AG04450 (cell line): ENCODE measurements around the gene MOK. TPM values are rescaled to one million over a fixed set of nuclear protein-coding genes. Genes with fewer than 3 reads are reported as not detected.
"Not testable (repeated sequence)": the region's sequence is repeated elsewhere in the genome, so short reads cannot be mapped to it uniquely, and the experiment has no call there.

ENCODE experiments used
- CTCF ChIA-PET: fragments of 300-600, 350-600 bp; formaldehyde crosslinking; extraction: SDS; loops from one replicate; lab custom pipeline; 2022; ENCODE audit warnings: antibody characterized with exemption, inconsistent platforms; lab: Charles Lee
- POLR2A ChIA-PET: fragments of 350-600 bp; formaldehyde crosslinking; extraction: SDS; loops from one replicate; lab custom pipeline; 2021; ENCODE audit warnings: antibody characterized with exemption, inconsistent platforms; lab: Yijun Ruan, JAX
- DNase-seq: peaks from one replicate; pipeline ENCODE4 v3.0.0-alpha.2; 2011; ENCODE audit warnings: low read depth, low spot score
- H3K27ac ChIP-seq: one replicate; pipeline ENCODE4 v1.5.1; 2012; ENCODE audit warnings: low read depth, low read length, control low read depth
- H3K27me3 ChIP-seq: one replicate; pipeline ENCODE4 v1.6.0; 2012; ENCODE audit warnings: low read length; ENCODE audit not compliant: control insufficient read depth, insufficient read depth
- H3K4me3 ChIP-seq: 2 replicates; pipeline ENCODE4 v1.5.1; 2011; ENCODE audit warnings: mild to moderate bottlenecking, low read depth, low read length, control low read depth
- H3K9me3 ChIP-seq: 2 replicates; pipeline ENCODE4 v1.5.1; 2012; ENCODE audit warnings: low read length; ENCODE audit not compliant: control insufficient read depth, insufficient read depth
- polyA minus RNA-seq: library from RNA; depleted of rRNA, polyadenylated mRNA; stranded (reverse); fragments of >200 nt; gene quantifications from 2 replicates; pipeline ENCODE4 v1.2.3, GENCODE V29; 2011; rRNA and poly(A)+ RNA removed
- polyA plus RNA-seq: library from polyadenylated mRNA; depleted of rRNA; stranded (reverse); fragments of >200 nt; gene quantifications from 2 replicates; pipeline ENCODE4 v1.2.3, GENCODE V29; 2011; rRNA removed
- TF ChIP-seq, protein P1 (sequence below): IDR thresholded peaks from 2 replicates; pipeline ENCODE4 v1.5.1; 2011; ENCODE audit warnings: low read depth, low read length, control low read depth, inconsistent platforms

MOK gene, protein sequence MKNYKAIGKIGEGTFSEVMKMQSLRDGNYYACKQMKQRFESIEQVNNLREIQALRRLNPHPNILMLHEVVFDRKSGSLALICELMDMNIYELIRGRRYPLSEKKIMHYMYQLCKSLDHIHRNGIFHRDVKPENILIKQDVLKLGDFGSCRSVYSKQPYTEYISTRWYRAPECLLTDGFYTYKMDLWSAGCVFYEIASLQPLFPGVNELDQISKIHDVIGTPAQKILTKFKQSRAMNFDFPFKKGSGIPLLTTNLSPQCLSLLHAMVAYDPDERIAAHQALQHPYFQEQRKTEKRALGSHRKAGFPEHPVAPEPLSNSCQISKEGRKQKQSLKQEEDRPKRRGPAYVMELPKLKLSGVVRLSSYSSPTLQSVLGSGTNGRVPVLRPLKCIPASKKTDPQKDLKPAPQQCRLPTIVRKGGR
- 12.6 and 14.8 TPM in 2 replicates for polyA plus RNA-seq
- polyA minus RNA-seq, result 14.8 TPM in 2 replicates

DNA sequence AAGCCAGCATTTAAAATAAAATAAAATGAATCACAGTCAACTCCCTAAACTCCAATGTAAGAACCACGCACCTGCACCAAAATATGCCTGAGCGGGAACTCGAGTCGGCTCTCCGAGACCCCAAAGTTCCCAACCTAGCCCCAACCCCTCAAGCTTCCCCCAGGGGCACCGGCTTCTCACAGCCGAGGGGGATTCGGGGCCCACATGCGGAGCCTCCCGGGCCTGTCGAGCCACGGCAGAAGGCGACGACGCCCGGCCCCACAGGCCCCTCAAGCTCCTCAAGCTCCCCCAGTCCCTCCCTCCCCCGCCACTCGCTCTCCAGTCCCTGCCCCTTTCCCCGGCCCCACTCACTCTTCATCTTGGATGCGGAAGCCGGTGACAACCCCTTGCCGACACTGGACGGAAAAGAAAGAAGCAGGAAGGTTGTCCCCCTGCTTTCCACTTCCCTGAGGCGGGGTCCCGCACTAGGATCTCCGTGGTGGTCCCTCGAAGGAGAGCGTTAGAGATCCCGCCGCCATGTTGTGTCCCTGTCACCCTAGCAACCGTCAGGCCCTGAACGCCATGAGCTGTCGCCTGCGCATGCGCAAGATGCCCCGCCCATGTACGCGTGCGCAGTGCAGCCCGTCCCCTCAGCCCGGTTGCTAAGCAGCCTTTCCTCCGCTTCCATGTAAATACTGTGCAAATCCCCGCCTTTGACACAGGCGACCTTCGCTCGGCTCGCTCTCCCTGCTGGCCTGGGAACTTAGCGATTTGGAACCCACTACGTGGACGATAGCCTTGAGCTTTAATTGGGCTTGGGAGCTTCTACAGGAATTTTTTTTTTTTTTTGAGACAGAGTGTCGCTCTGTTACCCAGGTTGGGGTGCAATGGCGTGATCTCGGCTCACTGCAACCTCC lies at the start of gene MOK:
Gene MOK, minus strand, starts transcription at position 554 of the 896 bp plus-strand sequence. Its CDS starts 196 bp downstream, at position 358.
- Histone ChIP-seq H3K27ac (peak within 1 kb of the TSS; percentile 52), H3K4me3 (peak within 1 kb of the TSS; percentile 95), H3K9me3 (no peaks in the 10 kb centered on the region; the same call in 1 of the 2 replicates), H3K27me3 (no peaks in the 10 kb centered on the region)
- DNase-seq, result peak; percentile 92
- CTCF ChIA-PET, result interaction anchor here (0.7 to 2.0 kb wide), 5 partner anchors 10 to 344 kb away, joined by 4 to 16 read pairs (median 8); no protein-coding TSS in a partner anchor
- TF ChIP-seq, protein P1, sequence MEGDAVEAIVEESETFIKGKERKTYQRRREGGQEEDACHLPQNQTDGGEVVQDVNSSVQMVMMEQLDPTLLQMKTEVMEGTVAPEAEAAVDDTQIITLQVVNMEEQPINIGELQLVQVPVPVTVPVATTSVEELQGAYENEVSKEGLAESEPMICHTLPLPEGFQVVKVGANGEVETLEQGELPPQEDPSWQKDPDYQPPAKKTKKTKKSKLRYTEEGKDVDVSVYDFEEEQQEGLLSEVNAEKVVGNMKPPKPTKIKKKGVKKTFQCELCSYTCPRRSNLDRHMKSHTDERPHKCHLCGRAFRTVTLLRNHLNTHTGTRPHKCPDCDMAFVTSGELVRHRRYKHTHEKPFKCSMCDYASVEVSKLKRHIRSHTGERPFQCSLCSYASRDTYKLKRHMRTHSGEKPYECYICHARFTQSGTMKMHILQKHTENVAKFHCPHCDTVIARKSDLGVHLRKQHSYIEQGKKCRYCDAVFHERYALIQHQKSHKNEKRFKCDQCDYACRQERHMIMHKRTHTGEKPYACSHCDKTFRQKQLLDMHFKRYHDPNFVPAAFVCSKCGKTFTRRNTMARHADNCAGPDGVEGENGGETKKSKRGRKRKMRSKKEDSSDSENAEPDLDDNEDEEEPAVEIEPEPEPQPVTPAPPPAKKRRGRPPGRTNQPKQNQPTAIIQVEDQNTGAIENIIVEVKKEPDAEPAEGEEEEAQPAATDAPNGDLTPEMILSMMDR, result no peak
- POLR2A ChIA-PET, result interaction anchor here (0.7 to 1.0 kb wide), 2 partner anchors 9 to 258 kb away, joined by 3 to 5 read pairs; no protein-coding TSS in a partner anchor

DNA sequence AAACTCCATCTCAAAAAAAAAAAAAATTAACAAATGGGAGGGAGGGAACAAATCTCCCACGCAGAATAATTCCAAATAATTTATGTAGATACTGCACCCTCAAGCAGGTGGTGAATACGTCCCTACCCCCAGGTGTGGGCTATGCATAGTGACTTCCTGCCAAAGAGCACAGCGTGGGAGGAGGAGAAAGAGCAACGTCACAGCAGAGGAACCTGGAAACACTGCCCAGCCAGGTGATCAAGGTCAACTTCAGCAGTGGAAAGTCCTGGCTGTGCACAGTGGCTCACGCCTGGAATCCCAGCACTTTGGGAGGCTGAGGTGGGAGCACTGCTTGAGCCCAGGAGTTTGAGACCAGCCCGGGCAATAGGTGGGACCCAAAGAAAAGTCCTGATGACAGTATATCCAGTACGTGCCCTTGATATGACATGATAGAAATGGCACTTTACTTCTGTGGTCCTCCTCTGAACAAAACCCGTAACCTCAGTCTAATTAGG lies 48.2 kb upstream of the MOK start:
- no peak for DNase-seq
- Histone ChIP-seq H3K27ac (no peak overlapping the region), H3K9me3 (no peaks in the 10 kb centered on the region), H3K27me3 (no peaks in the 10 kb centered on the region), H3K4me3 (no peak overlapping the region)
- POLR2A ChIA-PET, result no interaction called here
- CTCF ChIA-PET, result interaction anchor here (1.0 kb wide), 1 partner anchor 9 kb away, joined by 3 read pairs; no protein-coding TSS in a partner anchor
- TF ChIP-seq, protein P1, result no peak

DNA sequence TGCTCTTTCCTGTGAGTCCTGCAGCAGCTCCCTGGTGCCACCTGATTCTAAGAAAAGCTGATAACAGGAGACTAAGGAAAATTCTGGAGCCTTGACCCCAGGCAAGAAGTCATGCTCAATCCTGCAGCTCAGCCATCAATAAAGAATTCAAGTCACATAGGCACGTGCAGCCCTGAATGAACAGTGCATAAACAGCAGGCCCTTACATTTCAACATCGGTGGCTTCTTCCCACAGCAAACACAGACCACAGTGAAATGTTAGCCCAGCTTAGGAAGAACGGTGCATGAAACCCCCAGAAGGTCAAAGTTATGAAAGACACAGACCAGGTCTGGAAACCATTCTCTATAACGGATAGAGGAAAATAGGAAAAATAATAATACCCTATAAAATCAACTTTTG lies 47.2 kb upstream of the MOK start:
- H3K4me3 ChIP-seq, result no peak overlapping the region
- no peaks in the 10 kb centered on the region for H3K9me3 ChIP-seq
- no peak overlapping the region for H3K27ac ChIP-seq
- H3K27me3 ChIP-seq, result no peaks in the 10 kb centered on the region
- no peak for DNase-seq
- ChIA-PET POLR2A (interaction anchor here (1.3 kb wide), 1 partner anchor 10 kb away, joined by 3 read pairs; the partner anchor contains the start of genes CINP and TECPR2), CTCF (interaction anchor here (1.0 kb wide), 1 partner anchor 8 kb away, joined by 3 read pairs; no protein-coding TSS in a partner anchor)
- TF ChIP-seq, protein P1, result no peak

DNA sequence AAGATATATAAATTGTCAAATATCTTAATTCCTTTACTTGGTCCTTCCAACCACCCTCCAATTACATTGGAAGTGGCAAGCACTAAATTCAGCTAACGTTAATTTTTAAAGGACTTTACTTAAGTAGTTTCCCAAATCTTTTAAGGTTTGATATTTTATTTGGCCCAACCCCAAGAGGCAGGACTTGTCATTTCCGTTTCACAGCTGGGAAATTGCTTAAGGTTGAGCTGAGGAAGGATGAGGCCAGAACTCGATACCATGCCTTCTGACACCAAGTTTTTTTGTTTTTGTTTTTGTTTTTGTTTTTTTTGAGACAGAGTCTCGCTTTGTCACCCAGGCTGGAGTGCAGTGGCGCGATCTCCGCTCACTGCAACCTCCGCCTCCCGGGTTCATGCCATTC lies 46.6 kb upstream of the MOK start:
- H3K27ac ChIP-seq, DNase-seq, H3K4me3 ChIP-seq, H3K9me3 ChIP-seq, CTCF ChIA-PET, H3K27me3 ChIP-seq: not testable (repeated sequence)
- POLR2A ChIA-PET, result interaction anchor here (1.3 kb wide), 1 partner anchor 11 kb away, joined by 3 read pairs; the partner anchor contains the start of genes CINP and TECPR2

DNA sequence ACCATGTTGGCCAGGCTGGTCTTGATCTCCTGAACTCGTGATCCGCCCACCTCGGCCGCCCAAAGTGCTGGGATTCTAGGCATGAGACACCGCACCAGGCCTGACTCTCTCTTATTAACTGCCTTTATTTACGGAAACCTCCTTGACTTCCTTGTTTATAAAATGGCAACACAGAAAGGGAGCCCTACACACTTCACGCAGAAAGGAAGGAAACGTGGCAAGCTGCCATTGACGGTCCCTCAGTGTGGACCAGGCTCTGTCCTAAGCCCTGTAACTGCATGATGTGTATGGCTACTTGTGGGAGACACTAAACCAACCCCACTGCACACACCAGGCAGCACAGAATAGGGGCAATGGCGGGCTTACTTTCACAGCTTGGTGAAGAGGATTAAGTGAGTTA lies 46.1 kb upstream of the MOK start:
- ChIA-PET POLR2A (interaction anchor here (1.3 kb wide), 1 partner anchor 12 kb away, joined by 3 read pairs; the partner anchor contains the start of genes CINP and TECPR2), CTCF (no interaction called here)
- TF ChIP-seq, protein P1, result no peak
- H3K27me3 ChIP-seq, result no peaks in the 10 kb centered on the region
- DNase-seq, result no peak
- H3K4me3 ChIP-seq, result no peak overlapping the region
- no peaks in the 10 kb centered on the region for H3K9me3 ChIP-seq
- H3K27ac ChIP-seq, result no peak overlapping the region
